HFFc6 (cell line): ENCODE results near the gene SPOCK1. TPM values are rescaled to one million over a fixed set of nuclear protein-coding genes. Genes with fewer than 3 reads are reported as not detected.
"Not testable (repeated sequence)": the region's sequence is repeated elsewhere in the genome, so short reads cannot be mapped to it uniquely, and the experiment has no call there.

Experiments used
- DNase-seq: peaks from one replicate; pipeline ENCODE4 v3.0.0-alpha.2; 2018
- H3K27ac Mint-ChIP-seq: 2 replicates; pipeline ENCODE4 v1.8.0; 2020; ENCODE audit warnings: mild to moderate bottlenecking, mixed read lengths
- H3K27me3 Mint-ChIP-seq: 2 replicates; pipeline ENCODE4 v1.8.0; 2021; ENCODE audit warnings: mild to moderate bottlenecking, moderate library complexity, mixed read lengths; ENCODE audit not compliant: insufficient read depth
- H3K36me3 Mint-ChIP-seq: 2 replicates; pipeline ENCODE4 v1.8.0; 2021; ENCODE audit warnings: low read depth, mixed read lengths
- H3K4me1 Mint-ChIP-seq: 2 replicates; pipeline ENCODE4 v1.8.0; 2020; ENCODE audit warnings: low read depth, mixed read lengths
- H3K4me3 Mint-ChIP-seq: 2 replicates; pipeline ENCODE4 v1.8.0; 2020; ENCODE audit warnings: mild to moderate bottlenecking, moderate library complexity, mixed read lengths
- H3K9me3 Mint-ChIP-seq: 2 replicates; pipeline ENCODE4 v1.8.0; 2020; ENCODE audit warnings: mild to moderate bottlenecking, mixed read lengths
- total RNA-seq, 6 experiments: library from RNA; stranded (reverse); fragmentation: NEBNext Ultra II Directional; extraction: Animal tissue kit (Norgen Biotek cat#: 25700); gene quantifications; 2 replicates in 1 of 6; 3 replicates in 5 of 6; pipeline ENCODE4 v1.2.3, GENCODE V29; 2021
- TF ChIP-seq, protein P1 (sequence below): fragments of 200-600 bp; sonication (generic); IDR thresholded peaks from 2 replicates; pipeline ENCODE4 v1.5.0; 2021; ENCODE audit warnings: antibody characterized with exemption, mild to moderate bottlenecking

The SPOCK1 gene
- total RNA-seq, 6 experiments from 2014 or later: 111 to 170 (median 125) TPM

DNA sequence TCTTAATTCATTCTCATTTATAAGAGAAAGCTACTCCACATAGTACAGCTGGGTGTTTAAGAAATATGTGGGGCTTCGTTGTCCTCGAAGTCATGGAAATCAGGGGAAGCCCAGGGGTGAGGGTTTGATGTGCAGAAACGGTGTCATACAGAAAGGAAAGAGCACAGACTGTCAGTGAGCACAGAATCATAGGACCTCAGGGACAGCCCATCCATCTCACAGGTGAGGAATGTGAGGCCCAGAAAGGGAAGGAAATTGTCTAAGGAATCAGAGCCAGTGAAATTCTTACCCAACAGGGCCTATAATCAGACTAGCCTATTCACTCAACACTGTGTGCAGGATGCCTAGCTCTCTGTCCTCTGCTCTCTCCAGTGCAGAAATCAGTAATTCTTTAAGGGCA lies 535.6 kb downstream of the SPOCK1 start:
- TF ChIP-seq, protein P1, sequence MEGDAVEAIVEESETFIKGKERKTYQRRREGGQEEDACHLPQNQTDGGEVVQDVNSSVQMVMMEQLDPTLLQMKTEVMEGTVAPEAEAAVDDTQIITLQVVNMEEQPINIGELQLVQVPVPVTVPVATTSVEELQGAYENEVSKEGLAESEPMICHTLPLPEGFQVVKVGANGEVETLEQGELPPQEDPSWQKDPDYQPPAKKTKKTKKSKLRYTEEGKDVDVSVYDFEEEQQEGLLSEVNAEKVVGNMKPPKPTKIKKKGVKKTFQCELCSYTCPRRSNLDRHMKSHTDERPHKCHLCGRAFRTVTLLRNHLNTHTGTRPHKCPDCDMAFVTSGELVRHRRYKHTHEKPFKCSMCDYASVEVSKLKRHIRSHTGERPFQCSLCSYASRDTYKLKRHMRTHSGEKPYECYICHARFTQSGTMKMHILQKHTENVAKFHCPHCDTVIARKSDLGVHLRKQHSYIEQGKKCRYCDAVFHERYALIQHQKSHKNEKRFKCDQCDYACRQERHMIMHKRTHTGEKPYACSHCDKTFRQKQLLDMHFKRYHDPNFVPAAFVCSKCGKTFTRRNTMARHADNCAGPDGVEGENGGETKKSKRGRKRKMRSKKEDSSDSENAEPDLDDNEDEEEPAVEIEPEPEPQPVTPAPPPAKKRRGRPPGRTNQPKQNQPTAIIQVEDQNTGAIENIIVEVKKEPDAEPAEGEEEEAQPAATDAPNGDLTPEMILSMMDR: no peak
- Mint-ChIP-seq H3K27ac (no peak overlapping the region), H3K36me3 (no peaks in the 10 kb centered on the region), H3K27me3 (peaks cover 7% of the 10 kb centered on the region; the same call in 1 of the 2 replicates), H3K4me3 (no peak overlapping the region), H3K9me3 (no peaks in the 10 kb centered on the region; the same call in 1 of the 2 replicates), H3K4me1 (peaks cover 6% of the 10 kb centered on the region; the same call in 1 of the 2 replicates)
- no peak for DNase-seq

DNA sequence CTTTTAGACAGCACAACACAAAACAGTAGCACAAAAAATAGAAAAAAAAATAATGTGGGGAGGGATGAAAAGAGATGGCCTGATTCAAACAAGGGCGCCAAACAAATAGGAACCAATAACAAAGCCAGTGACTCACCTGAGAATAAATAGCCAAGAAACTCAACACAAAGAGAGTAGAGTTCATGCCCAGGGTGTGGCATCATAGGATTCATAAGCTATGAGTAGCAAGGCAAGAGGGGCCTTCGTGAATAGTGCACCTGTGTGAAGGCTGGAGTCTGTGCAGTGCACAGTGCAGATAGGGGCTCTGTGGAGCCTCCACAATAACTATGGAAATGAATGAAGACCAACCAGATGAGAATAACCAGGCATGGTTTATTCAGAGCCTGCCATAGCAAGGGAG lies 541.7 kb downstream of the SPOCK1 start:
- no peaks in the 10 kb centered on the region; the same call in 1 of the 2 replicates for H3K9me3 Mint-ChIP-seq
- H3K36me3 Mint-ChIP-seq: no peaks in the 10 kb centered on the region
- peaks cover 19% of the 10 kb centered on the region for H3K27me3 Mint-ChIP-seq
- H3K4me1 Mint-ChIP-seq: no peaks in the 10 kb centered on the region
- TF ChIP-seq, protein P1: no peak
- no peak overlapping the region for H3K4me3 Mint-ChIP-seq
- H3K27ac Mint-ChIP-seq: no peak overlapping the region
- no peak for DNase-seq

DNA sequence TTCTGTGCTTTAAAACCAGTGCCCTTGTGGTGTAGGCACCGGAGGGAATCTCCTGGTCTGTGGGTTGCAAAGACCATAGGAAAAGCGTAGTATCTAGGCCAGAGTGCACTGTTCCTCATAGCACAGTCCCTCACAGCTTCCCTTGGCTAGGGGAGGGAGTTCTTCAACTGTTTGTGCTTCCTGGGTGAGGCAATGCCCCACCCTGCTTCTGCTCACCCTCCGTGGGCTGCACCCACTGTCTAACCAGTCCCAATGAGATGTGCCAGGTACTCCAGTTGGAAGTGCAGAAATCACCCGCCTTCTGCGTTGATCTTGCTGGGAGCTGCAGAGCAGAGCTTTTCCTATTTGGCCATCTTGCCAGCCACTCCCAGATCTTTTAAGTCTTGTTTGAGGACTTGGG lies 545.0 kb downstream of the SPOCK1 start:
- not testable (repeated sequence) for H3K4me3 Mint-ChIP-seq, H3K4me1 Mint-ChIP-seq, H3K27ac Mint-ChIP-seq

DNA sequence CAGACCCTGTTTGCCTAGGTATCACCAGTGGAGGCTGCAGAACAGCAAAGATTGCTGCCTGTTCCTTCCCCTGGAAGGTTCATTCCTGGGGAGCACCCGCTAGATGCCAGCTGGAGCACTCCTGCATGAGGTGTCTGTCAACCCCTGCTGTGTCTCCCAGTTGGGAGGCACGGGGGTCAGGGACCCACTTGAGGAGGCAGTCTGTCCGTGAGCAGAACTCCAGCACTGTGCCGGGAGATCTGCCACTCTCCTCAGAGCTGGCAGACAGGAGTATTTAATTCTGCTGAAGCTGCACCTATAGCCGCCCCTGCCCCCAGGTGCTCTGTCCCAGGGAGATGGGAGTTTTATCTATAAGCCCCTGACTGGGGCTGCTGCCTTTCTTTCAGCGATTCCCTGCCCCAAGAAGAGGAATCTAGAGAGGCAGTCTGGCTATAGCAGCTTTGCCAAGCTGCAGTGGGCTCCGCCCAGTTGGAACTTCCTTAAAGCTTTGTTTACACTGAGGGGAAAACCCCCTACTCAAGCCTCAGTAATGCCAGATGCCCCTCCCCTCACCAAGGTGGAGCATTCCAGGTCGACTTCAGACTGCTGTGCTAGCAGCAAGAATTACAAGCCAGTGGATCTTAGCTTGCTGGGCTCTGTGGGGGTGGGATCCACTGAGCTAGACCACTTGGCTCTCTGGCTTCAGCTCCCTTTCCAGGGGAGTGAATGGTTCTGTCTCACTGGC lies 545.6 kb downstream of the SPOCK1 start:
- H3K4me1 Mint-ChIP-seq, H3K9me3 Mint-ChIP-seq, H3K36me3 Mint-ChIP-seq, H3K4me3 Mint-ChIP-seq, H3K27ac Mint-ChIP-seq, DNase-seq: not testable (repeated sequence)
- peaks cover 23% of the 10 kb centered on the region for H3K27me3 Mint-ChIP-seq

More for the DNA sequence above, 545.0 kb downstream of the SPOCK1 start:
- not testable (repeated sequence) for H3K36me3 Mint-ChIP-seq, H3K9me3 Mint-ChIP-seq, DNase-seq
- peaks cover 22% of the 10 kb centered on the region for H3K27me3 Mint-ChIP-seq

DNA sequence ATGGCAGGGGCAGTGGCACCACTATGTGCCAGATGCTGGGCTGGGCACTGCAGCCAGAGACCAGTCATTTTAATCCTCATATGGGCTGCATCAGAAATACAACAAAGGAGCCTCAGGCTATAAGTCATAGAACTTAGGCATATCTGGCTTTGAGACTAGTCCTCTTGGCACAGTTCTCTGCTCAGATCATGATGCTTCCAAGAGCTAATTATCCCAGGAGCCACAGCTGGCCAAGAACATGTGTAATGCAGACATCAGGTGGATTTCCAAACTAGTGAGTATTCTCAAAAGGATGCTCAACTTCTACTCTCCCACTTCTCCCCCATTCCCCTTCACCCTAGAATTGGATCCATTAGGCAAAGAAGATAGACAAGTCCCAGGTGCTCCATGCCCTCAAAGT lies 571.6 kb downstream of the SPOCK1 start:
- TF ChIP-seq, protein P1: no peak

DNA sequence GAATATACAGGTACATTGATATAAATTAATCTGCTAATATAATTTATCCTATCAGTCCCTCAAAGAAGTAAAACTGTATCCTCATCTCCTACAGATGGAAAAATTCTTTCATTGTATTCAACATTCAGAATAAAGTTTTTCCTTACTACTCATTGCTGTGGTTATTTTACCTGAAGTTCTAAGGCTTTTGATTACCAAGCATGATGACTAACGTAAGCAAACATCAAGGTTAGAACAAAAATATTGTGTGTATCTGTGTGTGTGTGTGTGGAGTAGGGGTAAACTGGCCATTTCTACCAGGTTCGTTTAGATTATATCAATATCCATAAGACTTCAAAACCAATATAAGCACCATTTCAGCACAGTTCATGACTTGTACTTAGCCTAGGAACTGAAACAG lies 573.1 kb downstream of the SPOCK1 start:
- no peak for DNase-seq
- no peaks in the 10 kb centered on the region for H3K9me3 Mint-ChIP-seq
- H3K36me3 Mint-ChIP-seq: no peaks in the 10 kb centered on the region
- TF ChIP-seq, protein P1: no peak
- H3K27ac Mint-ChIP-seq: no peak overlapping the region
- no peak overlapping the region for H3K4me3 Mint-ChIP-seq
- no peaks in the 10 kb centered on the region for H3K4me1 Mint-ChIP-seq
- peaks cover 8% of the 10 kb centered on the region for H3K27me3 Mint-ChIP-seq

More for the DNA sequence above, 571.6 kb downstream of the SPOCK1 start:
- H3K27me3 Mint-ChIP-seq: peaks cover 6% of the 10 kb centered on the region
- H3K27ac Mint-ChIP-seq: no peak overlapping the region
- H3K36me3 Mint-ChIP-seq: no peaks in the 10 kb centered on the region
- H3K9me3 Mint-ChIP-seq: no peaks in the 10 kb centered on the region
- no peaks in the 10 kb centered on the region for H3K4me1 Mint-ChIP-seq
- no peak for DNase-seq
- no peak overlapping the region for H3K4me3 Mint-ChIP-seq

Other genes starting within 250 kb of the SPOCK1 start
- 1 to 10 TPM in 2 of 6 experiments, under 1 TPM in 4; 0.25 to 1.3 (median 0.53) TPM for gene KLHL3, start 236.8 kb upstream of the SPOCK1 start, total RNA-seq